Heart left ventricle (tissue), 16 donors: ENCODE results near the gene SSTR4. TPM values are rescaled to one million over a fixed set of nuclear protein-coding genes. Genes with fewer than 3 reads are reported as not detected.

Source experiments
- ATAC-seq, 4 donors: fragments of 200-7000 bp; cut with Tn5 transposase; one replicate each; pipeline ENCODE4 v1.9.1; 2020 to 2022; ENCODE audit warnings: moderate library complexity in 4 of 4, mild to moderate bottlenecking in 3 of 4, moderate number of reproducible peaks in 1 of 4
- DNase-seq, 5 donors: peaks; one replicate each; pipeline ENCODE4 v3.0.0-alpha.2; 2020
- H3K27ac ChIP-seq, 12 donors: fragments of 200-600 bp; sonication (generic) in 4 of 12; one replicate each; pipeline versions ENCODE4 v1.5.0 to v1.8.0; 2016 to 2022; ENCODE audit warnings: mild to moderate bottlenecking in 2 of 12
- H3K27me3 ChIP-seq, 9 donors: fragments of 200-600 bp; sonication (generic) in 2 of 9; one replicate each; pipeline versions ENCODE4 v1.5.1 to v1.8.0; 2016 to 2022; ENCODE audit warnings: mild to moderate bottlenecking in 3 of 9
- H3K36me3 ChIP-seq, 9 donors: fragments of 200-600 bp; sonication (generic) in 2 of 9; one replicate each; pipeline versions ENCODE4 v1.5.0 to v1.8.0; 2018 to 2022; ENCODE audit warnings: mild to moderate bottlenecking in 2 of 9
- H3K4me1 ChIP-seq, 12 donors: fragments of 200-600 bp; sonication (generic) in 4 of 12; one replicate each; pipeline versions ENCODE4 v1.5.0 to v1.8.0; 2016 to 2022; ENCODE audit warnings: mild to moderate bottlenecking in 3 of 12
- H3K4me3 ChIP-seq, 12 donors: fragments of 200-600 bp; sonication (generic) in 4 of 12; one replicate each; pipeline versions ENCODE4 v1.5.0 to v1.8.0; 2017 to 2022; ENCODE audit warnings: mild to moderate bottlenecking in 9 of 12, moderate library complexity in 4 of 12
- H3K9me3 ChIP-seq, 12 donors: fragments of 200-600 bp; sonication (generic) in 4 of 12; one replicate each; pipeline versions ENCODE4 v1.5.0 to v1.8.0; 2016 to 2022; ENCODE audit warnings: mild to moderate bottlenecking in 1 of 12
- POLR2A ChIP-seq, 2 donors: fragments of 450-650 bp; IDR thresholded peaks; one replicate each; pipeline ENCODE4 v1.6.1; 2017; ENCODE audit warnings: antibody characterized with exemption in 2 of 2, mild to moderate bottlenecking in 2 of 2, moderate library complexity in 2 of 2
- WGBS, 4 donors: extraction: QIAGEN DNeasy Blood & Tissue Kit in 2 of 4; methylation state at CpG; one replicate each; pipeline versions ENCODE4 v1.1.5 to v1.1.7; 2013 to 2018; 5-methylcytosine and 5-hydroxymethylcytosine counted together
- intact Hi-C, 10 donors: fragments of 100-400 bp; cut with DNase I; formaldehyde crosslinking; loops; one replicate each; pipeline versions ENCODE4 v1.11.1 to v1.14.2; 2022
- polyA plus RNA-seq, 2 donors: library from polyadenylated mRNA; stranded (reverse); fragments of 200-250 nt; gene quantifications; one replicate each; pipeline ENCODE4 v1.2.3, GENCODE V29; 2013
- total RNA-seq, 9 donors: library from RNA; depleted of rRNA in 2 of 9; stranded (reverse); fragments of >200 nt in 2 of 9; fragmentation: NEBNext Ultra II Directional in 3 of 9; extraction: Animal tissue kit (Norgen Biotek cat#: 25700) in 3 of 9; gene quantifications; one replicate each; pipeline versions ENCODE4 v1.1.0 to v1.2.4, GENCODE V29; 2016 to 2023
- TF ChIP-seq, protein P1 (sequence below), 12 donors: fragments of 200-600 bp; sonication (generic) in 4 of 12; IDR thresholded peaks; one replicate each; pipeline versions ENCODE4 v1.5.0 to v1.8.0; 2018 to 2022; ENCODE audit warnings: antibody characterized with exemption in 12 of 12, mild to moderate bottlenecking in 5 of 12
- donor health status: ischemic (EF 13 %, LVEDD 7.1; RV severe dilation, severe dysfunction).
- donor health status: healthy with polysubstance abuse.
- donor health status: DM: no; HTN: yes; CAD: no.
- donor health status: DM: no; HTN: no; CAD: no.
- donor health status: ischemic (EF 25% LVEDD 6.9; RV normal size, moderate dysfunction).
- donor health status: ischemic (EF 25% LVEDD 5.7; RV mildly dilated, moderate dysfunction).
- donor health status: healthy.
- donor health status: DM: yes; HTN: yes; CAD: no.
- donor health status: ischemic (EF 35%, LVEDD 5.7; RV mildly dilated, moderate dysfunction).
- donor health status: nonischemic (EF 11% LVEDD 7.7; RV severe dilation, severe dysfunction).
- donor health status: DM: yes; HTN: yes; CAD: no.
- donor health status: PGD.
- donor health status: ischemic (EF 29% LVEDD 5.4; RV normal size, mild dysfunction).
- donor health status: nonischemic (EF 23%, LVEDD 6.1; RV moderate dilation, normal function).

SSTR4 gene
- total and polyA plus RNA-seq, 11 donors = 0.28 TPM; not detected in 10

GRCh38 chr20:23049201-23050075, 14.3 kb downstream of the SSTR4 start, which contains the start of gene THBD:
Gene THBD (minus strand): TSS chr20:23049672. CDS start chr20:23049504, 168 bp downstream.
- Histone ChIP-seq H3K27me3 (peaks cover 0 to 48% (median 12%) of the 10 kb centered on the region in 9 donors), H3K9me3 (no peaks in the 10 kb centered on the region), H3K27ac (peak within 1 kb of the TSS; percentile 74 to 97 (median 90)), H3K4me3 (peak within 1 kb of the TSS; percentile 50 to 88 (median 69)), H3K4me1 (peaks cover 0 to 63% (median 34%) of the 10 kb centered on the region in 12 donors), H3K36me3 (peaks cover 0 to 5% (median 0%) of the 10 kb centered on the region in 9 donors)
- ATAC-seq = peak; percentile 61 to 79 (median 75)
- DNase-seq = peak; percentile 85 to 92 (median 88)
- TF ChIP-seq, protein P1, sequence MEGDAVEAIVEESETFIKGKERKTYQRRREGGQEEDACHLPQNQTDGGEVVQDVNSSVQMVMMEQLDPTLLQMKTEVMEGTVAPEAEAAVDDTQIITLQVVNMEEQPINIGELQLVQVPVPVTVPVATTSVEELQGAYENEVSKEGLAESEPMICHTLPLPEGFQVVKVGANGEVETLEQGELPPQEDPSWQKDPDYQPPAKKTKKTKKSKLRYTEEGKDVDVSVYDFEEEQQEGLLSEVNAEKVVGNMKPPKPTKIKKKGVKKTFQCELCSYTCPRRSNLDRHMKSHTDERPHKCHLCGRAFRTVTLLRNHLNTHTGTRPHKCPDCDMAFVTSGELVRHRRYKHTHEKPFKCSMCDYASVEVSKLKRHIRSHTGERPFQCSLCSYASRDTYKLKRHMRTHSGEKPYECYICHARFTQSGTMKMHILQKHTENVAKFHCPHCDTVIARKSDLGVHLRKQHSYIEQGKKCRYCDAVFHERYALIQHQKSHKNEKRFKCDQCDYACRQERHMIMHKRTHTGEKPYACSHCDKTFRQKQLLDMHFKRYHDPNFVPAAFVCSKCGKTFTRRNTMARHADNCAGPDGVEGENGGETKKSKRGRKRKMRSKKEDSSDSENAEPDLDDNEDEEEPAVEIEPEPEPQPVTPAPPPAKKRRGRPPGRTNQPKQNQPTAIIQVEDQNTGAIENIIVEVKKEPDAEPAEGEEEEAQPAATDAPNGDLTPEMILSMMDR (IDR thresholded peaks at IDR 0.05) = no peak
- peak in 1 of 2 donors; percentile 82 for TF ChIP-seq POLR2A (IDR thresholded peaks at IDR 0.05)
- 0 to 1% (median 1%) methylated on average over 26 to 79 of the region's 79 CpGs for WGBS, 4 donors
- intact Hi-C loops = loop anchor here (1.0 to 10.0 kb wide), 26 partner anchors 33 to 362 kb away; no protein-coding TSS in a partner anchor

DNA sequence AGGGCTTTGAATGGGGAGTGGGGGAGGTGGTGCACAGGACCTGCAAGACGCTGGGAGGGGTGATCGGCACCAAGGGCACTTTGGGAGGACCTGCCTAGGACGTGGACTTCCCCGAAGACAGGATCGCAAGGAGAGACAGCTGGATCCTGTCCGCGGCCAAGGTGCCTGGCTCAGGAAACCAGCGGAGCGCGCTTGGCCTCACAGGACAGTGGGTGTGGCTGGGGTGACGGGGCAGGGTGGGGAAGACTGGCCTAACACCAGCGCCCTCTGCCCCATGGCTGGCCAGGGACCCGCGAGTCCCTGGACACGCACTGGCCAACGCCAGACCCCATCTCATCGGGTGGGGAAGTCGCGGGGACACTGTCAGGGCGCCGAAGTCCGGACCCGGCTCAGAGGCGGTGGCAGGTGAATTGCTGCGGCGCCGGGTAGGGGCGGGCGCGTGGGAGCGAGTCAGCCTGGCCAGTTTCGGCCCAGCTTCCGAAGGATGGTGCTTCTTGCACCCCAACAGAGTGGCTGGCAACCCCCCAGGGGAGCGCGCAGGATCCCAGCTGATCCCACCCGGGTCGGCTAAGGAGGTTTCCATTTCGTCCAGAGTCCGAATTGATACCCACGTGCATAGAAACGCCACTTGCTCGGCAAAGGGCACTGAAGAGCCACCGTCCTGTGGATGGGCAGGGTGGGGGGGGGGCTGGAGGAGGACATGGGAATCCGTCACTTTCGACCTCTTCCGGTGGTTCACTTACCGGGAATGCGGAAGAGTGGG, 15.1 kb downstream of the SSTR4 start:
- DNase-seq (peak; percentile 60 to 84 (median 68)), ATAC-seq (peak; percentile 33 to 59 (median 40))
- Histone ChIP-seq H3K4me3 (peak overlapping the region; percentile 50 to 88 (median 69)), H3K36me3 (peaks cover 0 to 5% (median 0%) of the 10 kb centered on the region in 9 donors), H3K4me1 (peaks cover 0 to 62% (median 33%) of the 10 kb centered on the region in 12 donors), H3K27ac (peak overlapping the region; percentile 74 to 97 (median 90)), H3K9me3 (no peaks in the 10 kb centered on the region), H3K27me3 (peaks cover 0 to 48% (median 12%) of the 10 kb centered on the region in 9 donors)
- WGBS, 4 donors = 1% methylated on average over 20 to 48 of the region's 48 CpGs
- no peak for TF ChIP-seq POLR2A (IDR thresholded peaks at IDR 0.05)
- TF ChIP-seq, protein P1 (IDR thresholded peaks at IDR 0.05) = no peak
- intact Hi-C loops = loop anchor here (2.0 to 10.0 kb wide), 13 partner anchors 33 to 358 kb away; no protein-coding TSS in a partner anchor

DNA sequence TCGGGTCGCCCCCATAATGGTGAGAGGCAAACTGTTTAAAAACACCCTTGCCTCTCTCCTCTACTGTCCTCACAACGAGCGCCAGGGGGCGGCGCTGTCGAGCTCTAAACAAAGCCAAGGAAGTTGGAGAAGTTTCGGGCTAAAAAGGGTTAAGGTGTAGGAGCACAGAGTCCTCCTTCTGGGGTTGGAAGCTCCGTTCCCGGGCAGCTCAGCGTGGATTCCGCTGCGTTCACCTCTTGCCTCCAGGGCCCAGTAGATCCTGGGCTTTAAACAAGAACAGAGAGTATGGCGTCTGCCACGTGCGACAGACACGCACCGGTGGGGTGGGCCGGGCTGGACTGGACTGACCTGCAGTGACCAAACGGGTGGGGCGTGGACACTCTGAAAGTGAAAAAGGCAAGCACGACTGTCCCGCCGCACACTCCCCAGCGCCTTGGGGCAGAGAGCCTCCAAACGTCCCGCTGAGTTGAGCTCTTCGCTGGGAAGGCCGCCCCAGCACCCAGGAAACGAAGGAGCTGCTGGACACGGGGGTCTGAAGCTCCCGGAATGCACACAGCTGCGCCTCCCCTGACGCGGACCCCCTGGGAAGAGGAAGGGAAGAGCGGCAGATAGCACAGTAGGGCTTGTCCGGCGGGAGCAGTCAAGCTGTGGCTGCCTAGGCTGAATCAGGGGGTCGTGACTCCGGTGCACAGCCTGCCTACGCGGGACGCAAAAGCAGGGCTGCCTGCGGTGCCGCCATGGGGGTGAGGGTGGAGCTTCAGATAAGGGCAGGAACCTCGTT, 15.9 kb downstream of the SSTR4 start:
- Histone ChIP-seq H3K27ac (peak overlapping the region; percentile 74 to 97 (median 90)), H3K4me3 (peak overlapping the region; percentile 50 to 88 (median 69)), H3K27me3 (peaks cover 0 to 48% (median 12%) of the 10 kb centered on the region in 9 donors), H3K36me3 (no peaks in the 10 kb centered on the region), H3K9me3 (peaks cover 0 to under 1% (median 0%) of the 10 kb centered on the region in 12 donors), H3K4me1 (peaks cover 0 to 55% (median 27%) of the 10 kb centered on the region in 12 donors)
- no peak for TF ChIP-seq POLR2A (IDR thresholded peaks at IDR 0.05)
- TF ChIP-seq, protein P1 (IDR thresholded peaks at IDR 0.05) = peak; percentile 60 to 86 (median 76)
- 7 to 16% (median 10%) methylated on average over 21 to 46 of the region's 46 CpGs for WGBS, 4 donors
- DNase-seq (peak; percentile 79 to 91 (median 88)), ATAC-seq (peak; percentile 52 to 74 (median 61))
- intact Hi-C loops = loop anchor here (2.0 to 10.0 kb wide), 13 partner anchors 32 to 359 kb away; no protein-coding TSS in a partner anchor
